RWPE2 (cell line): ENCODE results near the gene NIPAL4.

Source experiments
- ATAC-seq: fragments of 200-7000 bp; cut with Tn5 transposase; 3 replicates; pipeline ENCODE4 v1.9.1; 2021; ENCODE audit warnings: low read depth
- DNase-seq: peaks from one replicate; pipeline ENCODE4 v3.0.0-alpha.2; 2020; ENCODE audit warnings: low spot score
- H3K27ac ChIP-seq: fragments of 450-650 bp; 2 replicates; pipeline ENCODE4 v1.5.1; 2017; ENCODE audit warnings: mild to moderate bottlenecking; ENCODE audit not compliant: poor library complexity, severe bottlenecking
- H3K27me3 ChIP-seq: fragments of 250-450 bp; sonication (Bioruptor Pico); 2 replicates; pipeline ENCODE4 v1.5.1; 2021; ENCODE audit warnings: mild to moderate bottlenecking, moderate library complexity; ENCODE audit not compliant: insufficient read depth, poor library complexity, severe bottlenecking
- H3K36me3 ChIP-seq: fragments of 250-450 bp; sonication (Bioruptor Pico); 2 replicates; pipeline ENCODE4 v1.5.1; 2020; ENCODE audit warnings: low read depth, mild to moderate bottlenecking, moderate library complexity
- H3K4me1 ChIP-seq: fragments of 250-450 bp; sonication (Bioruptor Pico); 2 replicates; pipeline ENCODE4 v1.5.1; 2021; ENCODE audit warnings: mild to moderate bottlenecking, moderate library complexity; ENCODE audit not compliant: insufficient read depth, poor library complexity, severe bottlenecking
- H3K4me3 ChIP-seq: fragments of 250-450 bp; sonication (Bioruptor Pico); 2 replicates; pipeline ENCODE4 v1.5.1; 2021; ENCODE audit warnings: mild to moderate bottlenecking, moderate library complexity; ENCODE audit not compliant: severe bottlenecking
- H3K9me3 ChIP-seq: fragments of 250-450 bp; sonication (Bioruptor Pico); 2 replicates; pipeline ENCODE4 v1.5.1; 2021; ENCODE audit warnings: mild to moderate bottlenecking, moderate library complexity; ENCODE audit not compliant: severe bottlenecking
- TF ChIP-seq, protein P1 (sequence below): fragments of 450-650 bp; IDR thresholded peaks from one replicate; pipeline ENCODE4 v1.5.1; 2017; ENCODE audit warnings: mild to moderate bottlenecking, moderate library complexity; ENCODE audit not compliant: poor library complexity, severe bottlenecking

NIPAL4 gene

DNA sequence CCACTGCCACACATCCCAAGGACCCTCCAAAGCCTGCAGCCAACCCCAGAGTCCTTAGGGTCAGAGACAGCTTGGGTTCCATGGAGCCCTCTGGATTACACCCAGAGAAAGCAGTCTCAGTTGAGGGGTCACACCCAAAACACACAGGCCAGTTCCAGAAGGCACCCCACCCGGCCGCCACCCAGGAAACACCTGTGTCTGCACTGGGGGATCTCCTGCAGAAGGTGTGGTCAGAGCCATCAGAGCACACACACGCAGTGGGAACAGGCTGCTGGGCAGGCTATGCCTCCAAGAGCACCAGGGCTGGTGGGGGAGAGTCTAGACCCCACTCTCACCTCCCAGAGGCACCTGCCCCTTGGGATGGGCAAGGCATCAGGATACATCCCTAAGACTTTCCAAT, 27.3 kb downstream of the NIPAL4 start:
- Histone ChIP-seq H3K4me1 (no peaks in the 10 kb centered on the region), H3K9me3 (no peaks in the 10 kb centered on the region), H3K27ac (no peak overlapping the region), H3K36me3 (peaks cover 7% of the 10 kb centered on the region), H3K27me3 (no peaks in the 10 kb centered on the region), H3K4me3 (no peak overlapping the region)
- no peak for ATAC-seq
- TF ChIP-seq, protein P1, sequence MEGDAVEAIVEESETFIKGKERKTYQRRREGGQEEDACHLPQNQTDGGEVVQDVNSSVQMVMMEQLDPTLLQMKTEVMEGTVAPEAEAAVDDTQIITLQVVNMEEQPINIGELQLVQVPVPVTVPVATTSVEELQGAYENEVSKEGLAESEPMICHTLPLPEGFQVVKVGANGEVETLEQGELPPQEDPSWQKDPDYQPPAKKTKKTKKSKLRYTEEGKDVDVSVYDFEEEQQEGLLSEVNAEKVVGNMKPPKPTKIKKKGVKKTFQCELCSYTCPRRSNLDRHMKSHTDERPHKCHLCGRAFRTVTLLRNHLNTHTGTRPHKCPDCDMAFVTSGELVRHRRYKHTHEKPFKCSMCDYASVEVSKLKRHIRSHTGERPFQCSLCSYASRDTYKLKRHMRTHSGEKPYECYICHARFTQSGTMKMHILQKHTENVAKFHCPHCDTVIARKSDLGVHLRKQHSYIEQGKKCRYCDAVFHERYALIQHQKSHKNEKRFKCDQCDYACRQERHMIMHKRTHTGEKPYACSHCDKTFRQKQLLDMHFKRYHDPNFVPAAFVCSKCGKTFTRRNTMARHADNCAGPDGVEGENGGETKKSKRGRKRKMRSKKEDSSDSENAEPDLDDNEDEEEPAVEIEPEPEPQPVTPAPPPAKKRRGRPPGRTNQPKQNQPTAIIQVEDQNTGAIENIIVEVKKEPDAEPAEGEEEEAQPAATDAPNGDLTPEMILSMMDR, result no peak
- DNase-seq, result peak; percentile 43

GRCh38 chr5:157491471-157491995, 31.5 kb downstream of the NIPAL4 start:
- ATAC-seq (no peak), DNase-seq (peak; percentile 46)
- no peak overlapping the region for H3K4me3 ChIP-seq
- TF ChIP-seq, protein P1, result no peak
- peaks cover 7% of the 10 kb centered on the region; the same call in 1 of the 2 replicates for H3K36me3 ChIP-seq
- no peaks in the 10 kb centered on the region for H3K9me3 ChIP-seq
- no peaks in the 10 kb centered on the region for H3K27me3 ChIP-seq
- no peaks in the 10 kb centered on the region for H3K4me1 ChIP-seq
- no peak overlapping the region for H3K27ac ChIP-seq

GRCh38 chr5:157492886-157493285, 32.9 kb downstream of the NIPAL4 start:
- Histone ChIP-seq H3K36me3 (peaks cover 7% of the 10 kb centered on the region; the same call in 1 of the 2 replicates), H3K27ac (no peak overlapping the region), H3K27me3 (no peaks in the 10 kb centered on the region), H3K4me3 (no peak overlapping the region), H3K4me1 (no peaks in the 10 kb centered on the region), H3K9me3 (no peaks in the 10 kb centered on the region)
- TF ChIP-seq, protein P1, result no peak
- DNase-seq (peak; percentile 61), ATAC-seq (no peak)

- ATAC-seq (no peak), DNase-seq (peak; percentile 33)
- no peak overlapping the region for H3K4me3 ChIP-seq
- H3K9me3 ChIP-seq, result no peaks in the 10 kb centered on the region
- H3K27ac ChIP-seq, result no peak overlapping the region
- no peaks in the 10 kb centered on the region for H3K4me1 ChIP-seq
- TF ChIP-seq, protein P1, result no peak
- no peaks in the 10 kb centered on the region for H3K27me3 ChIP-seq
- H3K36me3 ChIP-seq, result peaks cover 7% of the 10 kb centered on the region; the same call in 1 of the 2 replicates
Observed at GRCh38 chr5:157494178-157494832, 34.3 kb downstream of the NIPAL4 start.

DNA sequence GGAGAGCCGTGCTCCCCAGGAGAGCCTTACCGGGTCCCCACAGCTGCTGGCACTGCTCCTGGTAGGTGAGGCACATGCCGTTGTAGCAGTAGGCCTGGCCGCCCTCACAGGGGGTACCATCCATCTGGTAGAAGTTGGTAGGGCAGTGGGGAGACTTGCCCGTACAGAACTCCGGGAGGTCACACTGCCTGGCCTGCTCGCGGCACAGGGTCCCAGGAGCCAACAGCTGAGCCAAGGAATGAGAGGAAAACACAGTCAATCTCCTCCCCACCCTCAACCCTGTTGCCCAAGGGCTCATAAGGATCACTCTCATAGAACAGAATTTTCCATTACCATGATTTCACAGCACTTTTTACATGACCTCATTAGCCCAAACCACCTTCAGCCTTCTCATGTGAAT, 36.9 kb downstream of the NIPAL4 start:
- TF ChIP-seq, protein P1, result no peak
- H3K9me3 ChIP-seq, result no peaks in the 10 kb centered on the region
- DNase-seq, result peak; percentile 56
- no peaks in the 10 kb centered on the region for H3K27me3 ChIP-seq
- H3K27ac ChIP-seq, result no peak overlapping the region
- no peaks in the 10 kb centered on the region for H3K4me1 ChIP-seq
- ATAC-seq, result no peak
- H3K4me3 ChIP-seq, result no peak overlapping the region
- H3K36me3 ChIP-seq, result no peaks in the 10 kb centered on the region
